ENCODE results near the gene DPYSL5. TPM values are rescaled to one million over a fixed set of nuclear protein-coding genes. Genes with fewer than 3 reads are reported as not detected.

Gene DPYSL5
- total RNA-seq, 1 donor from 2014 or later = not detected

- ATAC-seq (ENCODE audit: low read depth) (no peak), DNase-seq (no peak)
- H3K9me3 Mint-ChIP-seq = no peaks in the 10 kb centered on the region
- no peak overlapping the region for H3K4me3 Mint-ChIP-seq
- POLR2A ChIA-PET = no interaction called here
- H3K27me3 Mint-ChIP-seq = peaks cover 20% of the 10 kb centered on the region
- TF ChIP-seq, protein P1, sequence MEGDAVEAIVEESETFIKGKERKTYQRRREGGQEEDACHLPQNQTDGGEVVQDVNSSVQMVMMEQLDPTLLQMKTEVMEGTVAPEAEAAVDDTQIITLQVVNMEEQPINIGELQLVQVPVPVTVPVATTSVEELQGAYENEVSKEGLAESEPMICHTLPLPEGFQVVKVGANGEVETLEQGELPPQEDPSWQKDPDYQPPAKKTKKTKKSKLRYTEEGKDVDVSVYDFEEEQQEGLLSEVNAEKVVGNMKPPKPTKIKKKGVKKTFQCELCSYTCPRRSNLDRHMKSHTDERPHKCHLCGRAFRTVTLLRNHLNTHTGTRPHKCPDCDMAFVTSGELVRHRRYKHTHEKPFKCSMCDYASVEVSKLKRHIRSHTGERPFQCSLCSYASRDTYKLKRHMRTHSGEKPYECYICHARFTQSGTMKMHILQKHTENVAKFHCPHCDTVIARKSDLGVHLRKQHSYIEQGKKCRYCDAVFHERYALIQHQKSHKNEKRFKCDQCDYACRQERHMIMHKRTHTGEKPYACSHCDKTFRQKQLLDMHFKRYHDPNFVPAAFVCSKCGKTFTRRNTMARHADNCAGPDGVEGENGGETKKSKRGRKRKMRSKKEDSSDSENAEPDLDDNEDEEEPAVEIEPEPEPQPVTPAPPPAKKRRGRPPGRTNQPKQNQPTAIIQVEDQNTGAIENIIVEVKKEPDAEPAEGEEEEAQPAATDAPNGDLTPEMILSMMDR (IDR thresholded peaks at IDR 0.05) = no peak
- CTCF ChIA-PET = no interaction called here
- intact Hi-C loops (cut with micrococcal nuclease) = no loop called here
- no peak overlapping the region for H3K27ac Mint-ChIP-seq
- no peaks in the 10 kb centered on the region for H3K36me3 Mint-ChIP-seq (ENCODE audit: low read depth)
- H3K4me1 Mint-ChIP-seq = no peaks in the 10 kb centered on the region
Measured at GRCh38 chr2:26980971-26981370, 133.0 kb downstream of the DPYSL5 start.

- H3K36me3 Mint-ChIP-seq (ENCODE audit: low read depth) = no peaks in the 10 kb centered on the region
- H3K27ac Mint-ChIP-seq = no peak overlapping the region
- TF ChIP-seq, protein P1 (IDR thresholded peaks at IDR 0.05) = no peak
- DNase-seq = no peak
- CTCF ChIA-PET = interaction anchor here (0.9 kb wide), 1 partner anchor 20 kb away, joined by 4 read pairs; no protein-coding TSS in a partner anchor
- intact Hi-C loops (cut with micrococcal nuclease) = no loop called here
- H3K4me1 Mint-ChIP-seq = no peaks in the 10 kb centered on the region
- H3K27me3 Mint-ChIP-seq = peaks cover 20% of the 10 kb centered on the region
- peak; percentile 56 for ATAC-seq (ENCODE audit: low read depth)
- no peak overlapping the region for H3K4me3 Mint-ChIP-seq
- POLR2A ChIA-PET = no interaction called here
- H3K9me3 Mint-ChIP-seq = no peaks in the 10 kb centered on the region
Measured at GRCh38 chr2:26982102-26982742, 134.3 kb downstream of the DPYSL5 start.

GRCh38 chr2:26983746-26984145, 135.8 kb downstream of the DPYSL5 start:
- DNase-seq (no peak), ATAC-seq (ENCODE audit: low read depth) (no peak)
- no peaks in the 10 kb centered on the region for H3K36me3 Mint-ChIP-seq (ENCODE audit: low read depth)
- intact Hi-C loops (cut with micrococcal nuclease) = no loop called here
- peaks cover 12% of the 10 kb centered on the region for H3K27me3 Mint-ChIP-seq
- H3K4me3 Mint-ChIP-seq = no peak overlapping the region
- no peaks in the 10 kb centered on the region for H3K9me3 Mint-ChIP-seq
- POLR2A ChIA-PET = no interaction called here
- no peak overlapping the region for H3K27ac Mint-ChIP-seq
- TF ChIP-seq, protein P1 (IDR thresholded peaks at IDR 0.05) = no peak
- no peaks in the 10 kb centered on the region for H3K4me1 Mint-ChIP-seq
- CTCF ChIA-PET = interaction anchor here (1.3 to 1.6 kb wide), 2 partner anchors 22 to 320 kb away, joined by 3 to 4 read pairs; no protein-coding TSS in a partner anchor

DNA sequence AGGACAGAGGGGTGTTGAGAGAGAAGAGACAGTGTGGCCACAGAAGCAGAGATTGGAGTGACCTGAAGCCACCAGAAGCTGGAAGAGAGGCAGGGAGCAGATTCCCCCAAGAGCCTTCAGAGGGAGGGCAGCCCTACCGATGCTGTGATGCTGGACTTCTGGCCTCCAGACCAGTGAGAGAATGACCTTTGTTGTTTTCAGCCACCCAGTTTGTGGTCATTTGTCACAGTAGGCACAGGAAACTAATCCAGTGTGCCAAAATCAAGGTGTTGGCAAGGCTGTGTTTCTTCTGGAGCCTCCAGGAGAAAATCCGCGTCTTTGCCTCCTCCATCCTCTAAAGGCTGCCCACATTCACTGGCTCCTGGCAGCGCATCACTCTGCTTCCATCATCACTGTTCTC, 137.9 kb downstream of the DPYSL5 start:
- H3K27me3 Mint-ChIP-seq = no peaks in the 10 kb centered on the region
- no peaks in the 10 kb centered on the region for H3K4me1 Mint-ChIP-seq
- intact Hi-C loops (cut with micrococcal nuclease) = no loop called here
- no peak for DNase-seq
- ChIA-PET POLR2A (no interaction called here), CTCF (no interaction called here)
- H3K27ac Mint-ChIP-seq = no peak overlapping the region
- H3K4me3 Mint-ChIP-seq = no peak overlapping the region
- TF ChIP-seq, protein P1 (IDR thresholded peaks at IDR 0.05) = no peak
- no peaks in the 10 kb centered on the region for H3K9me3 Mint-ChIP-seq
- H3K36me3 Mint-ChIP-seq (ENCODE audit: low read depth) = no peaks in the 10 kb centered on the region
- ATAC-seq (ENCODE audit: low read depth) = no peak

DNA sequence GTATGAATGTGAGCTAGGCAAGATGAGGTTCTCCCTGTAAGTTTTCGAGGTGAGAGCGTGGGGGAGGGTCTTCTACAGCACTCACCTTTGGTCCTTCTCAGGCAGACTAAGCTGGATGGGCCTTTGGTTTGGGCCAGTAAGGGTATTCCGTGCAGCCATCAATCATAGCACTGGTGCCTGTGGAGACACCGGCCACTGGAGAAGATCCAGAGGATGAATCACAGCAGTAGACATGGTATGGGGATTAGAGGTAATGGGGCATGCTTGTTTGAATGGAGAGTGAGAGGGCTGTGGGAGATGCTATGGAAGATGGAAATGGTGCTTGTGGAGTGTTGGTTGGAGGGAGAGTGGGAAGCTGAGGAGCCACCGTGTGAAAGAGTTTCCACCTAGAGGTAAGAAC, 138.6 kb downstream of the DPYSL5 start:
- ChIA-PET CTCF (interaction anchor here (0.6 kb wide), 1 partner anchor 27 kb away, joined by 3 read pairs; no protein-coding TSS in a partner anchor), POLR2A (no interaction called here)
- no peaks in the 10 kb centered on the region for H3K4me1 Mint-ChIP-seq
- no peak overlapping the region for H3K27ac Mint-ChIP-seq
- H3K27me3 Mint-ChIP-seq = no peaks in the 10 kb centered on the region
- DNase-seq (no peak), ATAC-seq (ENCODE audit: low read depth) (no peak)
- no peak overlapping the region for H3K4me3 Mint-ChIP-seq
- H3K36me3 Mint-ChIP-seq (ENCODE audit: low read depth) = no peaks in the 10 kb centered on the region
- no peaks in the 10 kb centered on the region for H3K9me3 Mint-ChIP-seq
- intact Hi-C loops (cut with micrococcal nuclease) = no loop called here
- TF ChIP-seq, protein P1 (IDR thresholded peaks at IDR 0.05) = no peak
